ENCODE measurements around the gene UNC79.

UNC79 gene

GRCh38 chr14:93712079-93712837 lies 281.5 kb downstream of the UNC79 start:
- ATAC-seq, result no peak
- TF ChIP-seq CREB5 (CRISPR knock-in tag; IDR thresholded peaks at IDR 0.05; ENCODE audit: low read depth), result no peak
- TF ChIP-seq TCF4 (CRISPR knock-in tag; IDR thresholded peaks at IDR 0.05; ENCODE audit: borderline replicate concordance), result no peak
- TF ChIP-seq GLIS3 (CRISPR knock-in tag; IDR thresholded peaks at IDR 0.05), result no peak
- no peak for TF ChIP-seq CSDC2 (CRISPR knock-in tag; IDR thresholded peaks at IDR 0.05)
- TF ChIP-seq ZFP30 (CRISPR knock-in tag; IDR thresholded peaks at IDR 0.05), result no peak
- TF ChIP-seq OSR1 (CRISPR knock-in tag; IDR thresholded peaks at IDR 0.05), result no peak
- TF ChIP-seq TSHZ2 (CRISPR knock-in tag; IDR thresholded peaks at IDR 0.05), result no peak
- no peak for TF ChIP-seq TOX (CRISPR knock-in tag; IDR thresholded peaks at IDR 0.05; ENCODE audit: borderline replicate concordance)
- TF ChIP-seq RARB (CRISPR knock-in tag; IDR thresholded peaks at IDR 0.05), result no peak
- no peak for TF ChIP-seq ZNF70 (CRISPR knock-in tag; IDR thresholded peaks at IDR 0.05)

GRCh38 chr14:93712838-93713724 lies 282.3 kb downstream of the UNC79 start:
- no peak for TF ChIP-seq ZNF8 (CRISPR knock-in tag; IDR thresholded peaks at IDR 0.05)
- ATAC-seq, result no peak

- no peak for TF ChIP-seq ZC3H10 (CRISPR knock-in tag; IDR thresholded peaks at IDR 0.05)
- TF ChIP-seq PATZ1 (CRISPR knock-in tag; IDR thresholded peaks at IDR 0.05; ENCODE audit: borderline replicate concordance), result no peak
- no peak for TF ChIP-seq ZNF8 (CRISPR knock-in tag; IDR thresholded peaks at IDR 0.05)
- TF ChIP-seq BACH2 (CRISPR knock-in tag; IDR thresholded peaks at IDR 0.05; ENCODE audit: borderline replicate concordance), result no peak
- no peak for TF ChIP-seq GLIS3 (CRISPR knock-in tag; IDR thresholded peaks at IDR 0.05)
- TF ChIP-seq ISL1 (CRISPR knock-in tag; IDR thresholded peaks at IDR 0.05), result no peak
- no peak for TF ChIP-seq POU6F1 (CRISPR knock-in tag; IDR thresholded peaks at IDR 0.05; ENCODE audit: borderline replicate concordance, low read depth)
- TF ChIP-seq SNAI2 (CRISPR knock-in tag; IDR thresholded peaks at IDR 0.05), result no peak
- TF ChIP-seq CREB5 (CRISPR knock-in tag; IDR thresholded peaks at IDR 0.05; ENCODE audit: low read depth), result no peak
- TF ChIP-seq ARNTL (CRISPR knock-in tag; IDR thresholded peaks at IDR 0.05; ENCODE audit: borderline replicate concordance, low read depth), result no peak
- no peak for TF ChIP-seq CSDC2 (CRISPR knock-in tag; IDR thresholded peaks at IDR 0.05)
- TF ChIP-seq ZFP3 (CRISPR knock-in tag; IDR thresholded peaks at IDR 0.05), result no peak
- no peak for TF ChIP-seq OSR1 (CRISPR knock-in tag; IDR thresholded peaks at IDR 0.05)
- no peak for TF ChIP-seq PPARA (CRISPR knock-in tag; IDR thresholded peaks at IDR 0.05; ENCODE audit: borderline replicate concordance)
- TF ChIP-seq CSRNP3 (CRISPR knock-in tag; IDR thresholded peaks at IDR 0.05), result no peak
- TF ChIP-seq TOX (CRISPR knock-in tag; IDR thresholded peaks at IDR 0.05; ENCODE audit: borderline replicate concordance), result no peak
- TF ChIP-seq ZNF70 (CRISPR knock-in tag; IDR thresholded peaks at IDR 0.05), result no peak
- no peak for TF ChIP-seq ESRRG (CRISPR knock-in tag; IDR thresholded peaks at IDR 0.05)
- no peak for TF ChIP-seq ZFP30 (CRISPR knock-in tag; IDR thresholded peaks at IDR 0.05)
- ATAC-seq, result no peak
Measured at GRCh38 chr14:93713726-93714405, 283.1 kb downstream of the UNC79 start.
